Amniotic epithelial cell (primary cell): ENCODE data around the gene OR6C76.

ENCODE experiments used
- DNase-seq: peaks from one replicate; pipeline ENCODE4 v3.0.0-alpha.2; 2010; ENCODE audit warnings: low read depth

Gene OR6C76

GRCh38 chr12:55469291-55469690, 43.2 kb downstream of the OR6C76 start:
- no peak for DNase-seq

- no peak for DNase-seq
These were observed 44.2 kb downstream of the OR6C76 start, which contains the start of gene OR6C70 for GRCh38 chr12:55470088-55470829. Gene OR6C70 (minus strand): TSS chr12:55470138. CDS start chr12:55470138, 0 bp downstream.

- no peak for DNase-seq
These were observed 46.2 kb downstream of the OR6C76 start for GRCh38 chr12:55472264-55472663.
